Stimulated activated CD8-positive, alpha-beta memory T cell treated with anti-CD3 and anti-CD28 coated beads, Interleukin-12 subunit alpha, Interleukin-12 subunit beta, amount 100 ng/mL, for 1 hour (primary cell): Measurements from ENCODE around the gene CHST8.
"Not testable (repeated sequence)": the region's sequence is repeated elsewhere in the genome, so short reads cannot be mapped to it uniquely, and the experiment has no call there.

Source experiments
- DNase-seq: peaks from one replicate; pipeline ENCODE4 v3.0.0-alpha.2; 2020; ENCODE audit warnings: low read depth

CHST8 gene

GRCh38 chr19:33813391-33814101 is 191.8 kb downstream of the CHST8 start:
- DNase-seq: no peak

DNA sequence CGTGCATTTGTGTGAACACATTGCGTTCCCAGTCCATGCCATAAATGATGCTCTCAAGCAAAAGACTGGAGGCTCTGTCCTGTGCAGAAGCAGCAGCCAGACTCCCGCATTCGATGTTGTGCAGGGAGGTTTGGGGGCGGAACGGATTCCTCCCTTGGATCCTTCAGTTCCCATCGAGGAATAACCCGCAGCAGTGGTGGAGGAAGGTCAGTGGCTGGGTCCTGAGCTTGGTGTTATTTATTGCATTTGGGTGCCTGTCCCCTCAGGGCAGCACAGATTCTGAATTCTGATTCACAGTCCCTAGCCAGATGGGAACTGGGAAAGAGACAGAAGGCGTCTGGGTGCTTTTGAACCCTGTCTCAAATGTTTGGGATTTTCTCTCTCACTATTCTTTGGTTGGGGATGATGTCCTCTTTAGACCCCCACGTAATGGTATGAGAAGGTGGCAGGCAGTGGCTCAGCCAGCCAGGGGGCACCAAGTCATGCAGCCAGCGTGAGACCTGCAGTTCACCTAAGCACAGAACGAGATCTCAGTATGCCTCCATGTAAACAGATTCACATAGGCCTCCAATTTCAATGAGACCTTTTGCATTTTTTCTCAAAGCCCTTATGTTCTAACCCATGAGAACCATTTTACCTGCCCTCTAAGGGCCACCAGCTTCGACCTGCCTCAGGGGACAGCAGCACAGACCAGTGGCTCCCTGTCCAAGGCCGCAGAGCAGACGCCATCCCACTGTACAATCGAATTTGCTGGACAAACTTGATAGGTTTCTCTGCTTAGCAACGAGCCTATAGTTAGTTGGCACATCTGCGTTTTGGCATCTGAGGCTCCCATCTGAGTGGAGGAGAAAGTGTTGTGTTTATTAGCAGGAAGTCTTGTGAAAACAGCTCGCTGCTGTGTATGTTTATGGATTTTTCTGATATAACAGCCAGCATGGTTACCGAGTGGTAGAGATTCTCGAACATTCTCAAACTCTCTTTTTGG is 192.7 kb downstream of the CHST8 start:
- DNase-seq: no peak

DNA sequence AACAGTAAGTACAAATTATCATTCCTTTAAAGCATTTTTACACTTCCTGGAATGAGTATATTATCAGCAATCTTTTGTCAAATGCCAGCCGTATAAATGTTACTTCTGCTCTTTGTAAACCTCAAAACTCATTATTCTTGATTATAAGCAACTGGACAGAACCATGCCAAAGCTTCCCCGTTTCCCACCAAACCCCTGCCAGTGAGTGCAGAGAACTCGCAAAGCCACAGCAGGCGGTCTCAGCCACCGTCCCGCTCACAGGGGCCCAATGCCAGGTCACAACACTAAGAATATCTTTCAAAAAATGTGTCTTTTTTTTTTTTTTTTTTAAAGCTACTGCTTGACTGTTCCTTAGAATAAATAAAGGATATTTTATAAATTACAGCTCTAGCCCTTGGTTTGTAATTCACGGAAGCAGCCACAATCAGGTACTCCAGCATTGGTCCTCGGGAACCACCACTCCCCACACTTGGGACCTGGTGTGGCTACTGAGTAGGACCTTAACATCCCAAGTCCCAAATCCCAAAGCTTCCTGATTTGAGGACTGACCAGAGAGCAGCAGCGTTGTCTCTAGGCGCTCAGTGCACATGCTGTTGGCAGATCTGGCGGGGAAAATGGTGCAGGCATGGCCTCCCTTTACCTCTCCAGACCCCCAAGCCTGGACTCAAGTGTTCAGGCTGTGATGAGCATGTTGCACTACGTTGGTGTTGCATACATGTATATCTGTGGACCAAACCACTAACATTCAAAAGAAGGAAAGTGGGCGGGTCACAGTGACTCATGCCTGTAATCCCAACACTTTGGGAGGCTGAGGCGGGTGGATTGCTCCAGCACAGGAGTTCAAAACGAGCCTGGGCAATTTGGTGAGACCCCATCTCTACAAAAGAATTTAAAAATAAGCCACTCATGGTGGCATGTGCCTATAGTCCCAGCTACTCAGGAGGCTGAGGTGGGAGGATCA is 193.9 kb downstream of the CHST8 start:
- DNase-seq: no peak

DNA sequence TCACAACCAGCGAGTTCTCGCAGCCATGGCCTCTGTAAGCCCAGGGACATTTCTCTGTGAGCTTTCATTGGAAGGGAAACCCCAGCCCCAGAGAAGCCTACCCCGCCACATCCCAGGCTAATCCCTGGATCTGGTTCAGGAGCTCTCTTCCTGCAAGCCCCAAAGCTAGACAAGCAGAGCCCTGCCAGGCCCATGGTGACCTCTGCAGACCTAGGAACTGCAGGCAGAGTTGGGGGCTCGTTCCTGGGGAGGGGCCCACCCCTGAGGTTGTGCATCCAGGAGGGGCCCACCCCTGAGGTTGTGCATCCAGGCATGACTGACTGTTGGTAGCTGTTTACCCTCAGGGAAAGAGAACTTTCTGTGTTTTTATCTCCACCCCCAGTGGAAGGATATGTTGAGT is 196.7 kb downstream of the CHST8 start:
- DNase-seq: no peak

DNA sequence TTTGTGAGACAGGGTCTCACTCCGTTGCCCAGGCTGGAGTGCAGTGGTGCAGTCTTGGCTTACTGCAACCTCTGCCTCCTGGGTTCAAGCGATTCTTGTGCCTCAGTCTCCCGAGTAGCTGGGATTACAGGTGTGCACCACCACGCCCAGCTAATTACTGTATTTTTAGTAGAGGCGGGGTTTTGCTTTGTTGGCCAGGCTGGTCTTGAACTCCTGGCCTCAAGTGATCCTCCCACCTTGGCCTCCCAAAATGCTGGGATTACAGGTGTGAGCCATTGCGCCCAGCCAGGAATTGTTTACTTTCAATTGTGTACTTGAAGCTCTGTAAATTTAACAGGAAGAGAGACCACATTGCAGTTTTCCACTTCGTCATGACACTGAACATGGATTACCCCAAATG is 197.3 kb downstream of the CHST8 start:
- not testable (repeated sequence) for DNase-seq

DNA sequence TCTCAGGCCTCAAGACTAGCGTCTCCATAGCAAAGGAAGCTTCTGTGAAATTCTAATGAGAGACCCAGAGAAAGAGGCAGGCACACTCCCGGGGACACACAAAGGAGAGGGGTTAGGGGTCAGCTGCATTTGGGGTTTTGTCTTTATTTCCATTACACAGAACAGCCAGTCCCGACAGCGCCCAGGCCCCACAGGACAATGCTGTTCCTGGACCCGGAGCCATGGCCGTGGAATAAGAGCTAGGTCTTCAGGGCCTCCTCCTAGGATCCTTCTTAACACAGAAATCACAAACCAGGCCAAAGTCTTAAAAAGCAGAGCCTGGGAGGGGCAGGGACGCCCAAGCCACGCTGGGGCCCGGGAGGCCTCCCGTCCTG is 197.7 kb downstream of the CHST8 start:
- no peak for DNase-seq

DNA sequence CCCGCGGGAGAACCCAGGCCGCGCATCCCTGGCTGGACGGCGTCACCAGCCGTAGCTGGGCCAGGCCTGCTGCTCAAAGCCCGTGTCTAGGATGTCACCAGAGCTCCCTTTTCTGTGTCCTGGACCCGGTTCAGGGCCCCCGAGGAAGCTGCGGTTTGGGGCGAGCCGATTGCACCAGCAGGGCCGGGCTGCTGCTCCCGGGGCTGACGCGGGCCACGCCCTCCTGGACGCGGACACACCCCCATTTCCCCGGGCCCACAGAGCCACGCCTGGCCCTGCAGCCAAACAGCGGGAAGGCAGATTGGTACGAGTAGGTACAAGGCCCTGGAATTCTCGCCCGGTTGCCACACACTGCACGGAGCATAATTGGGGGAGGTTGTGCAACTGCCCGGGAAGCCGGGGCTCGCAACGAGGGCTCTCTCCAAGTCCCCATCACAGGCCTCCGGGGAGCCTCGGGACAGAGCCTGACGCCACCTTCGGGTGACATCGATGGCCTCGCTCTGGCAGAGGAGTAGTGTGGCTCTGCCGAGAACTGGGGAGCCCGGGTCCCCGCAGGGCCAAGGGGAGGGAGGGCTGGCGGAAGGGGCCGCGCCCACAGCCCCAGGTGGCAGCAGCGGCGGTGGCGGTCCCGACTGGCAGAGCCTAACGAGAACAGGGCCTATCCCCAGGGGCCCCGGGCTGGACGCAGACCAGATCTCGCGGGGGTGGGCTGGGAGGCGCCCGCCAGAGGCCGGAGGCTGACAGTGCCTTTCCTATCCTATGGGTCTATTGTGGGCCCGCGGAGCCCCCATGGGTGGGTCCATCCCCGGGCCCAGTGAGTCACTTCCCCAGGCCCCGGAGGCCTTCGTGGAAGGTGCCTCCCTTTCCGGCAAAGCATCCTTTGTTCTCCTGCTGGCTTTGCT is 198.4 kb downstream of the CHST8 start:
- no peak for DNase-seq

GRCh38 chr19:33821871-33822270 is 200.1 kb downstream of the CHST8 start:
- no peak for DNase-seq
